Brain microvascular endothelial cell (primary cell): ENCODE results near the gene RBMS1.
"Not testable (repeated sequence)": the region's sequence is repeated elsewhere in the genome, so short reads cannot be mapped to it uniquely, and the experiment has no call there.

ENCODE experiments used
- DNase-seq: peaks from one replicate; pipeline ENCODE4 v3.0.0-alpha.2; 2020
- H3K27ac ChIP-seq: fragments of 250-450 bp; sonication (Bioruptor Pico); 2 replicates; pipeline ENCODE4 v1.5.1; 2020; ENCODE audit warnings: mild to moderate bottlenecking, moderate library complexity
- H3K27me3 ChIP-seq: fragments of 250-450 bp; sonication (Bioruptor Pico); replicated peaks from 2 replicates; pipeline ENCODE4 v1.5.1; 2020; ENCODE audit warnings: mild to moderate bottlenecking
- H3K36me3 ChIP-seq: fragments of 250-450 bp; sonication (Bioruptor Pico); replicated peaks from 2 replicates; pipeline ENCODE4 v1.5.1; 2020; ENCODE audit warnings: mild to moderate bottlenecking
- H3K4me3 ChIP-seq: 2 replicates; pipeline ENCODE4 v1.5.1; 2011; ENCODE audit warnings: low read depth, mild to moderate bottlenecking, control low read depth, low read length, moderate library complexity
- in situ Hi-C: cut with HindIII; loops from 2 replicates; pipeline ENCODE4 v1.10.0; 2017; ENCODE audit warnings: low sequenced_read_pairs, low pct_ligation_motif_present
- TF ChIP-seq, protein P1 (sequence below): IDR thresholded peaks from 2 replicates; pipeline ENCODE4 v1.5.1; 2011; ENCODE audit warnings: low read depth, mild to moderate bottlenecking, moderate library complexity, low read length, control low read depth, inconsistent platforms; ENCODE audit errors: missing control alignments

The RBMS1 gene

DNA sequence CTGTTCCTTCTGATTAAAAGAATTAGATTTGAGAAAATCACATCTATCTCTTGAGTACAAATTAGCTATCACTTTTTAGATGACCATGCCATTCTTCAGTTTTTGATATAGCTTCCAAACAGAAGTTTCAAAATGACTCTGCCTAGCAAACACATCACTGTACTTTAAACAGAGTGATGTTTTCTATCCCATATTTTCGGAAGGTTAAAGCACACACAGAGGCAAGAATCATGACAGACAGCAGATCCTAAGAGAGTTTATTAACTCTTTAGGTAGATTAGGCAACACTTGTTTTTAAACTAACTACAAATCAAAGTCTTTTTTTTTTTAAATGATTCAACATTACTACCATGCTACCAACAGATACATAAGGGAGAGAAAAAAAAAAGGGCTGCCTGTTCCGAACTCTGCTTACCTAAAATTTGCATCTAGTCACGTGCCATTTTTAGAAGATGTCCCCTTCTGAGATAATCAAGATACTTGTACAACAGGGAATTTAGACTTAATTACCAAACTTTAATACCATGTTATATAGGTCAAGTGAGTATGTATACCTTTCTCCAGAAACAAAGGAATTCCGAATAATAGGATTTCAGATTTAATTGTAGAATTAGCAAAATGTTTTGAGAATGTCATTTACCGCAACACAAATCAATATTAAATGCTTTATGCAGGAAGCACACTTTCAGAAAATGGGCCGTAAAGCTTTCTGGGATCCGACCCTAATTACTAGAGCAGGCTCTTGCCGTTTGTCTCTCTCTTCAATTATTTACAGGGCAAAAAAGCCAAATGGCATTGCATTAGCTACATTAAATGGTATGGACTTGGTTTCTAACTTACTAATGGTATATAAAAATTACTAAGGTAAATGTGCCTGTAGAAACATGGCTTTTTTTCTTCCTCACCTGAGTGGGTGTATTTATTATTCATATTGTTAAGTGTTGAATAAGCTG, 2.6 kb downstream of the RBMS1 start:
- TF ChIP-seq, protein P1, sequence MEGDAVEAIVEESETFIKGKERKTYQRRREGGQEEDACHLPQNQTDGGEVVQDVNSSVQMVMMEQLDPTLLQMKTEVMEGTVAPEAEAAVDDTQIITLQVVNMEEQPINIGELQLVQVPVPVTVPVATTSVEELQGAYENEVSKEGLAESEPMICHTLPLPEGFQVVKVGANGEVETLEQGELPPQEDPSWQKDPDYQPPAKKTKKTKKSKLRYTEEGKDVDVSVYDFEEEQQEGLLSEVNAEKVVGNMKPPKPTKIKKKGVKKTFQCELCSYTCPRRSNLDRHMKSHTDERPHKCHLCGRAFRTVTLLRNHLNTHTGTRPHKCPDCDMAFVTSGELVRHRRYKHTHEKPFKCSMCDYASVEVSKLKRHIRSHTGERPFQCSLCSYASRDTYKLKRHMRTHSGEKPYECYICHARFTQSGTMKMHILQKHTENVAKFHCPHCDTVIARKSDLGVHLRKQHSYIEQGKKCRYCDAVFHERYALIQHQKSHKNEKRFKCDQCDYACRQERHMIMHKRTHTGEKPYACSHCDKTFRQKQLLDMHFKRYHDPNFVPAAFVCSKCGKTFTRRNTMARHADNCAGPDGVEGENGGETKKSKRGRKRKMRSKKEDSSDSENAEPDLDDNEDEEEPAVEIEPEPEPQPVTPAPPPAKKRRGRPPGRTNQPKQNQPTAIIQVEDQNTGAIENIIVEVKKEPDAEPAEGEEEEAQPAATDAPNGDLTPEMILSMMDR, result no peak
- Histone ChIP-seq H3K27ac (no peak overlapping the region), H3K27me3 (no peaks in the 10 kb centered on the region), H3K36me3 (no peaks in the 10 kb centered on the region), H3K4me3 (peak overlapping the region; percentile 82)
- DNase-seq, result no peak
- in situ Hi-C loops, result no loop called here

DNA sequence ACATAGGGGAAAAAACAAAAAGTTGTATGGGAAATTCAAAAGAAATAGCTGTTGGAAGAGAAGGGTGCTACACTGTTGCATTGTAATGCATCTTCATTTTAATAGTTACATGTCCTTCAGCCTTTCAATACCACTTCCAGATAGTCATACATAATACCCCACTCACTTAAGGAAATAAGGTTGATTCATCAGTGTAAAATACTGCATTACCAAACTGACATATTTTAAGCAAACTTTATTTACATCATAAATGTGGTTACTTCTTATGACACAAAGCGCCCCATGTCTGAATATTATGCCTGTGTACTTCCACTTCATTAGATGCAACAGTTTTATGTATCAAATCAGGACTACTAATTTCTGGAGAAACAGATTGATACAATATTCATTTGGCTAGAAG, 4.5 kb downstream of the RBMS1 start:
- no peak for DNase-seq
- TF ChIP-seq, protein P1, result no peak
- Histone ChIP-seq H3K4me3 (no peak overlapping the region), H3K27me3 (no peaks in the 10 kb centered on the region), H3K27ac (no peak overlapping the region), H3K36me3 (no peaks in the 10 kb centered on the region)
- in situ Hi-C loops, result no loop called here

DNA sequence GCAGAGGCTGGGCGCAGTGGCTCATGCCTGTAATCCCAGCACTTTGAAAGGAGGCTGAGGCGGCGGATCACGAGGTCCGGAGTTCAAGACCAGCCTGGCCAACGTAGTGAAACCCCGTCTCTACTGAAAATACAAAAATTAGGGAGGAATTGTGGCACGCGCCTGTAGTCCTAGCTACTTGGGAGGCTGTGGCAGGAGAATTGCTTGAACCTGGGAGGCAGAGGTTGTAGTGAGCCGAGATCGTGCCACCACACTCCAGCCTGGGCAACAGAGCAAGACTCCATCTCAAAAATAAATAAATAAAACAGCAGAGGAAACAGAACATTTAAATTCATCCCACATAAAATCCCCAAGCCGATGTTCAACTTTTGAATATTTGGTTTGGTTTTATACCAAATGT, 5.3 kb downstream of the RBMS1 start:
- H3K27me3 ChIP-seq, H3K27ac ChIP-seq, DNase-seq, in situ Hi-C loops, H3K36me3 ChIP-seq, H3K4me3 ChIP-seq: not testable (repeated sequence)

DNA sequence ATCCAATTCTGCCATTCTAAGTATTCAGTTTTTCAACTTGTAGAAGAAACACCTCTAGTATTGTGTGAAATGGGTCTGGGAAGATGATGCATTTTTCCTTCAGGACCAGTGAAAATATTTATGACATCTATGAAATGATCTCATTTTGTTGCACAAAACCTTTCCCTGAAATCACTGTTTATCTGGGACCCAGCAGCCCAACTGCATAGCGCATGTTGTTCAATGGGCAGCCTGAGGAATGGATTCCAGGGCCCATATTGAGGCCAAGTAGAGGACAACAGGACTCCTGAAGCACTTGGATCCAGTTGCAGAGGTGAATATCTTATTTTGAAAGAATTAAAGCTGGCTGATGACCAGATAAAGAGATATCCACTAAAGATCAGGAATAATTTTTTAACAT, 7.3 kb downstream of the RBMS1 start:
- in situ Hi-C loops, result no loop called here
- H3K27ac ChIP-seq, result no peak overlapping the region
- no peak for DNase-seq
- TF ChIP-seq, protein P1, result no peak
- no peaks in the 10 kb centered on the region for H3K27me3 ChIP-seq
- H3K36me3 ChIP-seq, result no peaks in the 10 kb centered on the region
- H3K4me3 ChIP-seq, result no peak overlapping the region

DNA sequence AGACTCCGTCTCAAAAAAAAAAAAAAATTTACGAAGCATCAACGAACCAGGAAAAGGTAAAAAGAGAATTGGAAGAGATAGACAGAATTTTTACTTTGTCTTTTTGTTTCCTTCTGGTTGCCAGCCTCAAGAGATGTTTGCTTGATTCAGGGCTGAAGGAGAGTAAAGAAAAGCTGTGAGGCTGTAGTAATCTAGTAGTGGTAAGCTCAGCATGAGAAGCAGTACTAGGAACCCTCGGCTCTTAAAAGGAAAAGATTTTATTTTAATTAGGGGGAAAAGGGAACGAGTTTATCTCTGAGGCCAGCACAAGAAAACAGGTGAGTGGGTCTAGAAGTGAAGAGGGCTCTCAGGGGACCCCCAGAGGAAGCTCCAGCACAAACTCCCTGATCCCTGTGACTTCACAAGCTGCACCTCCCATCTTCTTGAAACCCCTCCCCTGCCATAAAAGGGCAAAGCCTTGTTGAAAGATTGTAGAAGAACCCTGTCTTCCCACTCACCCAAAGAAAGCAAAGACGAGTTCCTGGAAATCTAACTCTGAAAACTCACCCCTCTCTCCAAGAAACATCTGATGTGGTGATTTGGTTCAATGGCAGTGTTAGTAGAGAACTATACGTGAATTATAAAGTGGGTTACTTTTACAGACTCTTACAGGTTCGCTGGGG, 8.6 kb downstream of the RBMS1 start:
- TF ChIP-seq, protein P1, result no peak
- Histone ChIP-seq H3K27me3 (no peaks in the 10 kb centered on the region), H3K36me3 (no peaks in the 10 kb centered on the region), H3K4me3 (no peak overlapping the region), H3K27ac (no peak overlapping the region)
- in situ Hi-C loops, result no loop called here
- DNase-seq, result no peak

DNA sequence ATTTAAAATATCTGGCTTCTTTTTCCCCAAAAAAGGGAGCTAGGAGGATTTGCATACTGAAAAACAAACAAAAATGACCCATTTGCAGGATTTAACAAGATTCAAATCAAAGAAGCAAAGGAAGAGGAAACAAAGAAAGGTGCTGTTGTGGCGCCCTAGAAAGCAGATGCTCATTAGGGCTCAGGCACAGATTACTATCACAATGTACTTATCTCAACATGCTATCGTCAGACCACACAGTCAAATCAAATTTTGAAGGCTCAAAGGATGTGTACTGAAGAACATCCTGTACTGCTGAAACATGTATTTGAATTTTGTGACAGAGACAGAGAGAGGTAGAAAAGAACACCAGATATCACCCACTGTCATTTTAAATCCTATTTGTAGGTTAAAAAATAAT, 10.9 kb downstream of the RBMS1 start:
- no peak overlapping the region for H3K4me3 ChIP-seq
- in situ Hi-C loops, result no loop called here
- no peak for DNase-seq
- H3K27me3 ChIP-seq, result no peaks in the 10 kb centered on the region
- no peak overlapping the region for H3K27ac ChIP-seq
- TF ChIP-seq, protein P1, result no peak
- no peaks in the 10 kb centered on the region for H3K36me3 ChIP-seq
